Esophagus squamous epithelium (tissue), 5 donors: ENCODE results near the gene ARMH1. TPM values are rescaled to one million over a fixed set of nuclear protein-coding genes. Genes with fewer than 3 reads are reported as not detected.
"Not testable (repeated sequence)": the region's sequence is repeated elsewhere in the genome, so short reads cannot be mapped to it uniquely, and the experiment has no call there.

Experiments used
- DNase-seq: peaks from one replicate; lab custom pipeline; 2025; lab: John Stamatoyannopoulos, UW
- H3K27ac ChIP-seq, 4 donors: fragments of 200-600 bp; sonication (generic); one replicate each; pipeline ENCODE4 v1.5.1; 2016 to 2019; ENCODE audit warnings: mild to moderate bottlenecking in 1 of 4
- H3K27me3 ChIP-seq, 4 donors: fragments of 200-600 bp; sonication (generic); 1 replicate in 3 of 4; 2 replicates in 1 of 4; pipeline versions ENCODE4 v1.5.1 to v1.6.0; 2017 to 2021; ENCODE audit warnings: antibody characterized with exemption in 1 of 4
- H3K36me3 ChIP-seq, 3 donors: fragments of 200-600 bp; sonication (generic); one replicate each; pipeline ENCODE4 v1.5.1; 2016 to 2019
- H3K4me1 ChIP-seq, 3 donors: fragments of 200-600 bp; sonication (generic); one replicate each; pipeline ENCODE4 v1.5.1; 2017 to 2019
- H3K4me3 ChIP-seq, 4 donors: fragments of 200-600 bp; sonication (generic); 1 replicate in 3 of 4; 2 replicates in 1 of 4; pipeline ENCODE4 v1.5.1; 2016 to 2019; ENCODE audit warnings: mild to moderate bottlenecking in 2 of 4, moderate library complexity in 1 of 4
- H3K9me3 ChIP-seq, 3 donors: fragments of 200-600 bp; sonication (generic); one replicate each; pipeline ENCODE4 v1.5.1; 2016 to 2019
- POLR2A ChIP-seq, 4 donors: fragments of 450-650 bp; IDR thresholded peaks; one replicate each; pipeline ENCODE4 v1.6.1; 2017; ENCODE audit warnings: antibody characterized with exemption in 4 of 4, mild to moderate bottlenecking in 4 of 4, moderate library complexity in 3 of 4
- WGBS, 2 donors: methylation state at CpG; one replicate each; pipeline ENCODE4 v1.1.5; 2018; 5-methylcytosine and 5-hydroxymethylcytosine counted together
- intact Hi-C: fragments of 100-400 bp; cut with DNase I; formaldehyde crosslinking; loops from one replicate; pipeline ENCODE4 v1.15.0; 2022
- total RNA-seq, 4 donors: library from RNA; depleted of rRNA; stranded (reverse); fragments of >200 nt; gene quantifications; one replicate each; pipeline ENCODE4 v1.1.0, GENCODE V29; 2016
- TF ChIP-seq, protein P1 (sequence below), 6 experiments: fragments of 450-650 bp in 4 of 6; fragments of 200-600 bp in 2 of 6; sonication (generic) in 2 of 6; IDR thresholded peaks; one replicate each; pipeline ENCODE4 v1.5.1; 2016 to 2019; ENCODE audit warnings: antibody characterized with exemption in 6 of 6, mild to moderate bottlenecking in 4 of 6, moderate library complexity in 4 of 6
- donor health status: DM: yes; HTN: yes; CAD: no.

Gene ARMH1
- total RNA-seq, 4 donors from 2014 or later = 1.3 TPM; not detected in 3

DNA sequence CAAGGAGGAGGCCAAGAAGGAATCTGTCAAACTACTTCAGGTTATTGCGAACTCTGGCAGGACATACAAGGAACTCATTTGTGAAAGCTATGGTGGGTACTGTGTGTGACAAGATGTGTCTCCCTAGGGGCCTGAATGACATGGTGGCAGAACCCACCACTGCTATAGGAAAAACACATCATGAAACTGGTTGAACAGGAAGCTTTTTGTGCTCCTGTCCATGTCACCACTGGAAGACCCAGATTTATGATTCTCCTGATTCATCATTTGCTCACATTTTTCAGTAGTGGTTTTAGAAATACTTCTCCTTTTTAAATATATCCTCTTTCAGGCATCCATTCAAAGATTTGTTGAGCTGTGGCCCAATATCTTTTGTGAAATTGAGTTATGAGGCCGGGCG lies 23.6 kb downstream of the ARMH1 start:
- no peaks in the 10 kb centered on the region for H3K9me3 ChIP-seq
- peaks cover 0 to 24% (median 0%) of the 10 kb centered on the region in 3 donors for H3K4me1 ChIP-seq
- DNase-seq = no peak
- TF ChIP-seq, protein P1, sequence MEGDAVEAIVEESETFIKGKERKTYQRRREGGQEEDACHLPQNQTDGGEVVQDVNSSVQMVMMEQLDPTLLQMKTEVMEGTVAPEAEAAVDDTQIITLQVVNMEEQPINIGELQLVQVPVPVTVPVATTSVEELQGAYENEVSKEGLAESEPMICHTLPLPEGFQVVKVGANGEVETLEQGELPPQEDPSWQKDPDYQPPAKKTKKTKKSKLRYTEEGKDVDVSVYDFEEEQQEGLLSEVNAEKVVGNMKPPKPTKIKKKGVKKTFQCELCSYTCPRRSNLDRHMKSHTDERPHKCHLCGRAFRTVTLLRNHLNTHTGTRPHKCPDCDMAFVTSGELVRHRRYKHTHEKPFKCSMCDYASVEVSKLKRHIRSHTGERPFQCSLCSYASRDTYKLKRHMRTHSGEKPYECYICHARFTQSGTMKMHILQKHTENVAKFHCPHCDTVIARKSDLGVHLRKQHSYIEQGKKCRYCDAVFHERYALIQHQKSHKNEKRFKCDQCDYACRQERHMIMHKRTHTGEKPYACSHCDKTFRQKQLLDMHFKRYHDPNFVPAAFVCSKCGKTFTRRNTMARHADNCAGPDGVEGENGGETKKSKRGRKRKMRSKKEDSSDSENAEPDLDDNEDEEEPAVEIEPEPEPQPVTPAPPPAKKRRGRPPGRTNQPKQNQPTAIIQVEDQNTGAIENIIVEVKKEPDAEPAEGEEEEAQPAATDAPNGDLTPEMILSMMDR (IDR thresholded peaks at IDR 0.05) = no peak
- no peak for TF ChIP-seq POLR2A (IDR thresholded peaks at IDR 0.05)
- H3K36me3 ChIP-seq = no peaks in the 10 kb centered on the region
- WGBS, 2 donors = 77 to 84% methylated on average over 2 of the region's 3 CpGs
- H3K27me3 ChIP-seq = peaks cover 0 to 72% (median 0%) of the 10 kb centered on the region in 4 donors
- intact Hi-C loops = no loop called here
- H3K4me3 ChIP-seq = no peak overlapping the region
- H3K27ac ChIP-seq = no peak overlapping the region

DNA sequence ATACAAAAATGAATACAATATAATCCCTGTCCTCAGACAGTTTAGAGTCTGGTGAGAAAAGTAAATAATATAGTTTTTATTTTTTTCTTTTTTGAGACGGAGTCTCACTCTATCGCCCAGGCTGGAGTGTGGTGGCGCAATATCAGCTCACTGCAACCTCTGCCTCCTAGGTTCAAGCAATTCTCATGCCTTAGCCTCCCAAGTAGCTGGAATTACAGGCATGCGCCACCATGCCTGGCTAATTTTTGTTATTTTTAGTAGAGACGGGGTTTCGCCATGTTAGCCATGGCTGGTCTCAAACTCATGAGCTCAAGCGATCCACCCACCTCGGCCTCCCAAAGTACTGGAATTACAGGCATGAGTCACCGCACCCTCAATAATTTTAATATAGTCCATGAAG lies 24.9 kb downstream of the ARMH1 start:
- DNase-seq, H3K36me3 ChIP-seq, H3K4me3 ChIP-seq, H3K27ac ChIP-seq, intact Hi-C loops, H3K9me3 ChIP-seq: not testable (repeated sequence)
- 68 to 83% methylated on average over 9 of the region's 9 CpGs for WGBS, 2 donors
- Histone ChIP-seq H3K27me3 (peaks cover 0 to 79% (median 0%) of the 10 kb centered on the region in 4 donors), H3K4me1 (peaks cover 0 to 31% (median 0%) of the 10 kb centered on the region in 3 donors)

DNA sequence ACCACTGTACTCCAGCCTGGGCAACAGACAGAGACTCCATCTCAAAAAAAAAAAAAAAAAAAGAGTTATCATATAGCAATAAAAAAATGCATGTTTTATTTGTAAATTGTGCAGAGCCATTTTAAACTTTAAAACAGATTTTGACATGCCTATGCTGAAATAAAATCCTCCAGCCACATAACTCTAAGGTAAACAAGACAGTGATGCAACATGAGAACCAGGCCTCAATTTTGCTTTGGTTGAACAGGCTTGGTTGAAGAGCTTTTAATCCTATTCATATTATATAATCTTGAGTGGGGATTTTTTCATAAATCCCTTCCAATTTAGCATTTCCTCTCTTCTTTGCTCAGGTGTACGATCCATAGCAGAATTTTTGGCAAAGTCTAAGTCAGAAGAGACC lies 26.1 kb downstream of the ARMH1 start:
- TF ChIP-seq POLR2A (IDR thresholded peaks at IDR 0.05) = no peak
- TF ChIP-seq, protein P1 (IDR thresholded peaks at IDR 0.05) = no peak
- Histone ChIP-seq H3K4me1 (peaks cover 0 to 31% (median 0%) of the 10 kb centered on the region in 3 donors), H3K27me3 (peaks cover 0 to 84% (median 0%) of the 10 kb centered on the region in 4 donors), H3K27ac (no peak overlapping the region), H3K9me3 (no peaks in the 10 kb centered on the region), H3K4me3 (no peak overlapping the region), H3K36me3 (no peaks in the 10 kb centered on the region)
- 75% methylated on average over 1 of the region's 1 CpG; no CpG with 5 or more reads in 1 of the 2 donors for WGBS, 2 donors
- intact Hi-C loops = no loop called here
- no peak for DNase-seq

DNA sequence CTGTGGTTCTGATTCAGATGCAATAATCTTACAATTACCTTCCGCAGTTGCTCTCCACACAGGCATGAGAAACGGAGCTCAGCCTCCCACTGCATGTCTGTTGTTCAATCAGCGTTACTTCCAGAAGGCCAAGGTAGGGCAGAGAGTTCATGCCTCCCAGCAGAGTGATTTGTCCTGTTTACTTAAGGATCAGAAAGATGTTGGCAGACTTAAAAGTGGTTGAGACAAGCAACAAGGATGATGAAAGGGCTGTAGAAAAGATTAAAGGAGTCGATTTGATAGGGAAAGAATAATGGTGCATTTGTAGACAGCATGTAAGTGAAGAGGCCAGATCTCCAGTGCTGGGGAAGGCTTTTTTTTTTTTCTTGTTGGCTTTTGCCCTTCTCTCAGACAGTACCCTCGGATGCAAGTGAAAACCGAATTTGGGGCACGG lies 26.6 kb downstream of the ARMH1 start:
- WGBS, 2 donors = 37 to 48% methylated on average over 7 of the region's 7 CpGs
- intact Hi-C loops = no loop called here
- Histone ChIP-seq H3K27me3 (peaks cover 0 to 84% (median 0%) of the 10 kb centered on the region in 4 donors), H3K4me1 (peaks cover 0 to 31% (median 0%) of the 10 kb centered on the region in 3 donors), H3K27ac (no peak overlapping the region), H3K9me3 (no peaks in the 10 kb centered on the region), H3K4me3 (no peak overlapping the region), H3K36me3 (no peaks in the 10 kb centered on the region)
- DNase-seq = no peak
- TF ChIP-seq POLR2A (IDR thresholded peaks at IDR 0.05) = no peak
- TF ChIP-seq, protein P1 (IDR thresholded peaks at IDR 0.05) = no peak

DNA sequence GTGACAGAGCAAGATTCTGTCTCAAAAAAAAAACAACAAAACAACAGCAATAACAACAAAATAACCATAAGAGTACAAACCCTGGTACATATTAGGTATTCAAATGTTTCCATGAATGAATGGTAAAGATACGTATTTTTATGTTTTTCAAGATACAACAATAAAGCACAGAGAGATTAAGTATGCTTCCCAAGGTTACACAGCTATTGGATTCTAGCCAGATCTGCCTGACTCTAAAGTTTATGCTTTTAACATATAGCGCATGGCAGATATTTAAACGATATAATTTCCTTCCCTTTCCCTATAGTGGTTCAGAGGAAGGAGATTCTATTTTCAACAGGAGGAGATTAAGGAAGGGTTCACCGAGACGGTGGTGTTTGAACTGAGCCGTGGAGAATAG lies 31.0 kb downstream of the ARMH1 start:
- intact Hi-C loops = no loop called here

More for the DNA sequence above, 31.0 kb downstream of the ARMH1 start:
- Histone ChIP-seq H3K27me3 (peaks cover 0 to 67% (median 0%) of the 10 kb centered on the region in 4 donors), H3K4me1 (peaks cover 0 to 41% (median 12%) of the 10 kb centered on the region in 3 donors), H3K9me3 (no peaks in the 10 kb centered on the region), H3K4me3 (no peak overlapping the region), H3K27ac (no peak overlapping the region), H3K36me3 (no peaks in the 10 kb centered on the region)
- WGBS, 2 donors = 84 to 86% methylated on average over 6 of the region's 6 CpGs
- DNase-seq = no peak
- TF ChIP-seq, protein P1 (IDR thresholded peaks at IDR 0.05) = no peak
- no peak for TF ChIP-seq POLR2A (IDR thresholded peaks at IDR 0.05)
